ENCODE measurements around the gene C12orf57.

DNA sequence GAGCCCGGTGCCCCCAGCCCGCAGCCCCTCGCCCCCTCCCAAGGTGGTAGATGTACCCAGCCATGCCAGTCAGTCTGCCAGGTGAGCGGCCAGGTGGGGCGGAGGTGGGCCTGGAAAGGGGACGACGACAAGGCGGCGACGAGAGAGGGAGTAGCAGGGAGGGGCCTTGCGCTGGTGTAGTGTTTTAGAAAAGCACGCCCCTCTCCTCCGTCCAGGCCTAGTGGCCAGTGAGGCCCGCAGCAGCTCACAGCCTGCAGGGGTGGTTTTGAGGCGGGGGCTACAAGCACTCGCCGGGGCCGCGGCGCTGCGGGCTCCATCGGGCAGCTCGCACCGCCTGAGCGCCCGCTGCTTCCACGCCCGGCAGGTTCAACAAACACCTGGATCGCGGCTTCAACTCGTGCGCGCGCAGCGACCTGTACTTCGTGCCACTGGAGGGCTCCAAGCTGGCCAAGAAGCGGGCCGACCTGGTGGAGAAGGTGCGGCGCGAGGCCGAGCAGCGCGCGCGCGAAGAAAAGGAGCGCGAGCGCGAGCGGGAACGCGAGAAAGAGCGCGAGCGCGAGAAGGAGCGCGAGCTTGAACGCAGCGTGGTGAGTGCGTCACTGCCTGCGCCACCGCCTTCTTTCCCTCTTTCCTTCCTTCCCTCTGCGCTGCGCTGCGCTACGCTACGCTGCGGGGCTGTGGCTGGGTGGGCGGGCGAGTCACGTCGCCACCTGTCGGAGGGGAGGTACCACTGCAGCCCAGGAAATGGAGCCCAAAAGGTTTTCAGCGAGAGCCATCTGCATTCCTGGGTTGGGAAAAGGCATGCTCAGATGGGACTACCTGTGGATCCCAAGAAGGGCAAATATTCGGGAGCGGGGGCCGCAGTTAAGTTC is 6.1 kb upstream of the C12orf57 start:
- TF ChIP-seq, protein P1, sequence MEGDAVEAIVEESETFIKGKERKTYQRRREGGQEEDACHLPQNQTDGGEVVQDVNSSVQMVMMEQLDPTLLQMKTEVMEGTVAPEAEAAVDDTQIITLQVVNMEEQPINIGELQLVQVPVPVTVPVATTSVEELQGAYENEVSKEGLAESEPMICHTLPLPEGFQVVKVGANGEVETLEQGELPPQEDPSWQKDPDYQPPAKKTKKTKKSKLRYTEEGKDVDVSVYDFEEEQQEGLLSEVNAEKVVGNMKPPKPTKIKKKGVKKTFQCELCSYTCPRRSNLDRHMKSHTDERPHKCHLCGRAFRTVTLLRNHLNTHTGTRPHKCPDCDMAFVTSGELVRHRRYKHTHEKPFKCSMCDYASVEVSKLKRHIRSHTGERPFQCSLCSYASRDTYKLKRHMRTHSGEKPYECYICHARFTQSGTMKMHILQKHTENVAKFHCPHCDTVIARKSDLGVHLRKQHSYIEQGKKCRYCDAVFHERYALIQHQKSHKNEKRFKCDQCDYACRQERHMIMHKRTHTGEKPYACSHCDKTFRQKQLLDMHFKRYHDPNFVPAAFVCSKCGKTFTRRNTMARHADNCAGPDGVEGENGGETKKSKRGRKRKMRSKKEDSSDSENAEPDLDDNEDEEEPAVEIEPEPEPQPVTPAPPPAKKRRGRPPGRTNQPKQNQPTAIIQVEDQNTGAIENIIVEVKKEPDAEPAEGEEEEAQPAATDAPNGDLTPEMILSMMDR (IDR thresholded peaks at IDR 0.05) = peak in 6 of 7 experiments; percentile 19 to 98 (median 96)
- TF ChIP-seq POLR2AphosphoS5 (IDR thresholded peaks at IDR 0.05) = peak; percentile 95 to 100 (median 99)
- TF ChIP-seq POLR2A (IDR thresholded peaks at IDR 0.05) = peak in 2 of 4 donors; percentile 45 to 61
- TF ChIP-seq EP300 (IDR thresholded peaks at IDR 0.05) = no peak
